Panc1 (cell line): ENCODE measurements around the gene CFAP100.

Source experiments
- TCF7L2 ChIP-seq: IDR thresholded peaks from 2 replicates; pipeline ENCODE4 v1.6.1; 2011; ENCODE audit warnings: mild to moderate bottlenecking, low read depth, low read length, inconsistent platforms
- TF ChIP-seq, protein P1 (sequence below): fragments of 450-650 bp; IDR thresholded peaks from 2 replicates; pipeline ENCODE4 v1.5.1; 2017; ENCODE audit warnings: mild to moderate bottlenecking

DNA sequence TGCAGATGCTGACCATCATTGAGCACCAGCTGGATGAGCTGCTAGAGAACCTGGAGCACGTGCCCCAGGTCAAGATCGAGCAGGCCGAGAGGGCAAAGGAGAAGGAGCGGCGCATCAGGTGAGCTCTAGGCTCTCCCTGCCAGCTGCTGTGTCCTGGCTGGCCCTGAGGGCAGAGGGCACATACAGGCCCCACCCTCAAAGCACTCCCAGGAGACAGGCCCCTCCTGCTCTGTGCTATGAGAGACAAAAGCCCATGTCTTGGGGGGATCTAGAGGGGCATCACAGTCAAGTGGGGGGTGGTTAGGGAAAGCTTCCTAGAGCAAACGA, 39.5 kb downstream of the CFAP100 start:
- TF ChIP-seq, protein P1, sequence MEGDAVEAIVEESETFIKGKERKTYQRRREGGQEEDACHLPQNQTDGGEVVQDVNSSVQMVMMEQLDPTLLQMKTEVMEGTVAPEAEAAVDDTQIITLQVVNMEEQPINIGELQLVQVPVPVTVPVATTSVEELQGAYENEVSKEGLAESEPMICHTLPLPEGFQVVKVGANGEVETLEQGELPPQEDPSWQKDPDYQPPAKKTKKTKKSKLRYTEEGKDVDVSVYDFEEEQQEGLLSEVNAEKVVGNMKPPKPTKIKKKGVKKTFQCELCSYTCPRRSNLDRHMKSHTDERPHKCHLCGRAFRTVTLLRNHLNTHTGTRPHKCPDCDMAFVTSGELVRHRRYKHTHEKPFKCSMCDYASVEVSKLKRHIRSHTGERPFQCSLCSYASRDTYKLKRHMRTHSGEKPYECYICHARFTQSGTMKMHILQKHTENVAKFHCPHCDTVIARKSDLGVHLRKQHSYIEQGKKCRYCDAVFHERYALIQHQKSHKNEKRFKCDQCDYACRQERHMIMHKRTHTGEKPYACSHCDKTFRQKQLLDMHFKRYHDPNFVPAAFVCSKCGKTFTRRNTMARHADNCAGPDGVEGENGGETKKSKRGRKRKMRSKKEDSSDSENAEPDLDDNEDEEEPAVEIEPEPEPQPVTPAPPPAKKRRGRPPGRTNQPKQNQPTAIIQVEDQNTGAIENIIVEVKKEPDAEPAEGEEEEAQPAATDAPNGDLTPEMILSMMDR = no peak
- no peak for TF ChIP-seq TCF7L2
